ENCODE measurements around the gene SPAG9. TPM values are rescaled to one million over a fixed set of nuclear protein-coding genes. Genes with fewer than 3 reads are reported as not detected.

The SPAG9 gene
- total and polyA plus RNA-seq, 12 donors: 20.7 to 65.8 (median 51.6) TPM

DNA sequence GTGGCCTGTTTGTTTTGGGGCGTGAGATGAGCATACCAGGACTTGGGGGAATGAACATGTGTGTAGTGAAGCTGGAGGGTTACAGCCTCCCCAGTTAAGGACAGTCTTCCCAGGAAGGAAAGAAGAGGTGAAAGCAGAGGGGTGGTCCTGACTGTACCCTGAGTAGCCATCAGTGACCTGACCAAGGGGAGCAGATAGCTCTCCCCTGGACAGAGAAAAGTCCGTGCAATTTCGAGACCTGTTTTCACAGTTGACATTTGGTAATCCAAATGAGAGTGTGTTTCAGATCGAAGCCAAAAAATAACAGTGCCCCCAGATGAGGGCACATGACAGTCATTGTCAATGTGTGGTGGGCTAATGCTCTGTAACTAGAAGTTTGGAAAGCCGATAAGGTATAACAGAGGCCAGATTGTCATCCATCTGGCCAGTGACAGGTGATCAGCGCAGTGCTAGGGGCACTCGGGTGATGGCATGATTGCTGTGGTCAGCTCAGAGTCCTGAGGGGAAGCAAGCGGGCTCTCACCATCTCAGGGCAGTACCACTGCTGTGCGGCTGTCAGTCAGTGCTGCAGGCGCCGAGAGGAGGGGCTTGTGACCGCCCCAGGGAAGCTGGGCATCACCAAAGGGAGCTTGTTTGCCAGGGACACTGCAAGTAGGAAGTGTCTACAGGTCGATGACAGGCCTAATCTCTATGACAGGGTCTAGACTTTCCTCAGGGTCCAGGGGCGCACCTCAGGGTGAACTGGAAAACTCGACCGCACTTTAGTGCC lies 44.4 kb upstream of the SPAG9 start:
- H3K4me1 ChIP-seq: peaks cover 0 to 20% (median 14%) of the 10 kb centered on the region in 9 donors
- TF ChIP-seq, protein P1, sequence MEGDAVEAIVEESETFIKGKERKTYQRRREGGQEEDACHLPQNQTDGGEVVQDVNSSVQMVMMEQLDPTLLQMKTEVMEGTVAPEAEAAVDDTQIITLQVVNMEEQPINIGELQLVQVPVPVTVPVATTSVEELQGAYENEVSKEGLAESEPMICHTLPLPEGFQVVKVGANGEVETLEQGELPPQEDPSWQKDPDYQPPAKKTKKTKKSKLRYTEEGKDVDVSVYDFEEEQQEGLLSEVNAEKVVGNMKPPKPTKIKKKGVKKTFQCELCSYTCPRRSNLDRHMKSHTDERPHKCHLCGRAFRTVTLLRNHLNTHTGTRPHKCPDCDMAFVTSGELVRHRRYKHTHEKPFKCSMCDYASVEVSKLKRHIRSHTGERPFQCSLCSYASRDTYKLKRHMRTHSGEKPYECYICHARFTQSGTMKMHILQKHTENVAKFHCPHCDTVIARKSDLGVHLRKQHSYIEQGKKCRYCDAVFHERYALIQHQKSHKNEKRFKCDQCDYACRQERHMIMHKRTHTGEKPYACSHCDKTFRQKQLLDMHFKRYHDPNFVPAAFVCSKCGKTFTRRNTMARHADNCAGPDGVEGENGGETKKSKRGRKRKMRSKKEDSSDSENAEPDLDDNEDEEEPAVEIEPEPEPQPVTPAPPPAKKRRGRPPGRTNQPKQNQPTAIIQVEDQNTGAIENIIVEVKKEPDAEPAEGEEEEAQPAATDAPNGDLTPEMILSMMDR (IDR thresholded peaks at IDR 0.05): no peak
- no peaks in the 10 kb centered on the region for H3K9me3 ChIP-seq
- WGBS, 2 donors: 59 to 65% methylated on average over 16 of the region's 16 CpGs
- H3K27ac ChIP-seq: peak overlapping the region; percentile 76 to 98 (median 93)
- DNase-seq (no peak), ATAC-seq (peak in 4 of 8 donors; percentile 1 to 25 (median 5))
- H3K36me3 ChIP-seq: peaks cover 0 to 59% (median 15%) of the 10 kb centered on the region in 9 donors
- no peaks in the 10 kb centered on the region for H3K27me3 ChIP-seq
- intact Hi-C loops (cut with DNase I): loop anchor here in 2 of 10 donors (5.0 kb wide), 2 partner anchors 97 to 163 kb away; partner anchors contain the start of genes MBTD1 (in 1 of the 2) and UTP18 (in 1 of the 2)
- peak overlapping the region in 9 of 10 donors; percentile 65 to 97 (median 91) for H3K4me3 ChIP-seq

DNA sequence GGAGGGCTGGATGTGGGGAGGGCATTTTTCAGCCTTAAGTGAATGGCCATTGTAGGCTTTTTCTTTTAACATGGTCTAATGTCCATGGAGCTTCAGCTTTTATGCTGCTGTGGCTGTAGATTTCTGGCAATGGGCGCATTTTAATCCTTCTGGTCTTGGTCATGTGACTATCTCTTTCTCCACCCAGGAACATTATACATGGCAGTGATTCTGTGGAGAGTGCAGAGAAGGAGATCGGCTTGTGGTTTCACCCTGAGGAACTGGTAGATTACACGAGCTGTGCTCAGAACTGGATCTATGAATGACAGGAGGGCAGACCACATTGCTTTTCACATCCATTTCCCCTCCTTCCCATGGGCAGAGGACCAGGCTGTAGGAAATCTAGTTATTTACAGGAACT lies 40.9 kb upstream of the SPAG9 start:
- Histone ChIP-seq H3K4me3 (no peak overlapping the region), H3K9me3 (no peaks in the 10 kb centered on the region), H3K27ac (no peak overlapping the region), H3K27me3 (no peaks in the 10 kb centered on the region), H3K36me3 (peaks cover 0 to 66% (median 8%) of the 10 kb centered on the region in 9 donors), H3K4me1 (peaks cover 0 to 10% (median 7%) of the 10 kb centered on the region in 9 donors)
- ATAC-seq (no peak), DNase-seq (no peak)
- intact Hi-C loops (cut with DNase I): no loop called here
- TF ChIP-seq, protein P1 (IDR thresholded peaks at IDR 0.05): no peak
- WGBS, 2 donors: 60 to 88% methylated on average over 3 of the region's 3 CpGs

DNA sequence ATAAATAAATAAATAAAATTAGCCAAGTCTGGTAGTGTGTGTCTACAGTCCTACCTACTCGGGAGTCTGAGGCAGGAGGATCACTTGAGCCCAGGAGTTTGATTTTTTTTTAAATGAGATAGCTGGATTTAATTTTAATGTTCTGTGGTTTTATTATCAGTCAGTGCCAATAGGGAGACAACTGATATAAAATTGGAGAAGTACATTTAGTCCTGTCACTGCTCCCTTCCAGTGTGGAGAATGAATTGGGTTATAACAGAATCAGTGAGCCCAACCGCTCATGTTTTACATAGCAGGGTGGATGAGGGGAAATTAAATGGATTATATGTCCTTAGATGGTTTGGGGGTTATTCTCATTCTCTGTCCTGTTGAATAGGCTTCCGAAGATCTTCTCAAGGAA lies 38.9 kb upstream of the SPAG9 start:
- no peaks in the 10 kb centered on the region for H3K9me3 ChIP-seq
- 95 to 98% methylated on average over 3 of the region's 3 CpGs for WGBS, 2 donors
- no peak for ATAC-seq
- TF ChIP-seq, protein P1 (IDR thresholded peaks at IDR 0.05): no peak
- H3K36me3 ChIP-seq: peaks cover 0 to 75% (median 8%) of the 10 kb centered on the region in 9 donors
- no peak overlapping the region for H3K27ac ChIP-seq
- H3K4me1 ChIP-seq: peaks cover 0 to 6% (median 3%) of the 10 kb centered on the region in 9 donors
- intact Hi-C loops (cut with DNase I): loop anchor here in 1 of 10 donors (10.0 kb wide), 1 partner anchor 315 kb away; no protein-coding TSS in a partner anchor
- DNase-seq: no peak
- H3K4me3 ChIP-seq: no peak overlapping the region
- no peaks in the 10 kb centered on the region for H3K27me3 ChIP-seq

DNA sequence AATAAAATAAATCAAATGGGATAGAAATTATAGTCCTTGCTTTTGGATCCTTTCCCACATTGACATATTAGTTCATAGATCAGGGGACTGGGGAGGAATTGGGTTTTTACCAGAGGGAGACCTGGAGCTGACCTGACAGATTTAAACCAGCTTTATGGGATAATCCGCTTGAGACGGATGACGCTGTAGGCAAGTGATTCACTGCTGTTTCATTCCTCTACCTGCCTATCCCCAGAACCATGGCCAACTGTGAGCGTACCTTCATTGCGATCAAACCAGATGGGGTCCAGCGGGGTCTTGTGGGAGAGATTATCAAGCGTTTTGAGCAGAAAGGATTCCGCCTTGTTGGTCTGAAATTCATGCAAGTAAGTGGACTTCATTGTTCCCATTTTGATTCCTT lies 34.7 kb upstream of the SPAG9 start:
- no peak overlapping the region for H3K4me3 ChIP-seq
- no peaks in the 10 kb centered on the region for H3K9me3 ChIP-seq
- TF ChIP-seq, protein P1 (IDR thresholded peaks at IDR 0.05): no peak
- H3K4me1 ChIP-seq: peaks cover 0 to 22% (median 12%) of the 10 kb centered on the region in 9 donors
- DNase-seq (no peak), ATAC-seq (no peak)
- intact Hi-C loops (cut with DNase I): loop anchor here in 1 of 10 donors (10.0 kb wide), 1 partner anchor 311 kb away; no protein-coding TSS in a partner anchor
- no peak overlapping the region for H3K27ac ChIP-seq
- H3K27me3 ChIP-seq: no peaks in the 10 kb centered on the region
- peaks cover 0 to 46% (median 0%) of the 10 kb centered on the region in 9 donors for H3K36me3 ChIP-seq
- 97% methylated on average over 8 of the region's 8 CpGs for WGBS, 2 donors
